Measurements from ENCODE around the gene KSR1.

The KSR1 gene

DNA sequence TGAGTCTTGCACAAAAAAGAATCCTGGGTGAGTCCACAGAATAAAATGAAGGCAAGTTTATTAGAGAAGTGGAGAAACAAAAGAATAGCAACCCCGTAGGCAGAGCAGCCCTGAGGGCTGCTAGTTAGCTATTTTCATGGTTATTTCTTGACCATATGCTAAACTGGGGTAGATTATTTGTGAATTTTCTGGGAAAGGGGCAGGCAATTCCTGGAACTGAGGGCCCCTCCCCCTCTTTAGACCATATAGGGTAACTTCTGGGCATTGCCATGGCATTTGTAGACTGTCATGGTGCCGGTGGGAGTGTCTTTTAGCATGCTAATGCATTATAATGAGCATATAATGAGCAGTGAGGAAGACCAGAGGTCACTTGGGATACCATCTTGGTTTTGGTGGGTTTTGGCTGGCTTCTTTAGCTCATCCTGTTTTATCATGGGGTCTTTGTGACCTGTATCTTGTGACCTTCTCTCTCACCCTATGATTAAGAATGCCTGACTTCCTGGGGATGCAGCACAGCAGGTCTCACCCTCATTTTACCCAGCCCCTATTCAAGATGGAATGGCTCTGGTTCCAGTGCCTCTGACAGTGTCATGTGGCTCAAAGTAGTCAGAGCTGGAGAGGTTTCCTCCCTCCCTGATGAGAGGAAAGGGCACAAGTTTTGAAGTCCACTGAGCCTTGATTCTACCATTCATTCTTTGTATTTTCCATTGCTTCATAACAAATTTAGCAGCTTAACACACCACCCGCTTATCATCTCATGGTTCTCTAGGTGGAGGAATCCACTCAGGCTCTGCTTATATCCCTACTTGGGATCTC, 119.1 kb downstream of the KSR1 start:
- H3K4me3 ChIP-seq (ENCODE audit: low read length): no peak overlapping the region
- TF ChIP-seq, protein P1, sequence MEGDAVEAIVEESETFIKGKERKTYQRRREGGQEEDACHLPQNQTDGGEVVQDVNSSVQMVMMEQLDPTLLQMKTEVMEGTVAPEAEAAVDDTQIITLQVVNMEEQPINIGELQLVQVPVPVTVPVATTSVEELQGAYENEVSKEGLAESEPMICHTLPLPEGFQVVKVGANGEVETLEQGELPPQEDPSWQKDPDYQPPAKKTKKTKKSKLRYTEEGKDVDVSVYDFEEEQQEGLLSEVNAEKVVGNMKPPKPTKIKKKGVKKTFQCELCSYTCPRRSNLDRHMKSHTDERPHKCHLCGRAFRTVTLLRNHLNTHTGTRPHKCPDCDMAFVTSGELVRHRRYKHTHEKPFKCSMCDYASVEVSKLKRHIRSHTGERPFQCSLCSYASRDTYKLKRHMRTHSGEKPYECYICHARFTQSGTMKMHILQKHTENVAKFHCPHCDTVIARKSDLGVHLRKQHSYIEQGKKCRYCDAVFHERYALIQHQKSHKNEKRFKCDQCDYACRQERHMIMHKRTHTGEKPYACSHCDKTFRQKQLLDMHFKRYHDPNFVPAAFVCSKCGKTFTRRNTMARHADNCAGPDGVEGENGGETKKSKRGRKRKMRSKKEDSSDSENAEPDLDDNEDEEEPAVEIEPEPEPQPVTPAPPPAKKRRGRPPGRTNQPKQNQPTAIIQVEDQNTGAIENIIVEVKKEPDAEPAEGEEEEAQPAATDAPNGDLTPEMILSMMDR (conservative IDR thresholded peaks at IDR 0.05; ENCODE audit: low read depth, low read length): no peak
- no peak for DNase-seq (ENCODE audit: low read depth)

DNA sequence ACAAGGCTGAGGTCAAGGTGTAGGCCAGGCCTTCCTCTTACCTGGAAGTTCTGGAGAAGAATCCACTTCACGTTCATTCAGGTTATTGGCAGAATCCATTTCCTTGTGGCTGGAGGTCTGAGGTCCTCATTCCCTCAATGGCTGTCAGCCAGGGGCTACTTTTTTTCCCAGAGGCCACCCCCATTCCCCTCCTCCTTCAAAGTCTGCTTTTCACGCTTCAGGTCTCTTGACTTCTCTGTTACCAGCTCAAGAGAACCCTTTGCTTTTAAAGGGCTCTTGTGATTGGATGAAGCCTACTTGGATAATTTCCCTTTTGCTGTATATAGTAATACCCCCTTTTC, 119.6 kb downstream of the KSR1 start:
- TF ChIP-seq, protein P1 (conservative IDR thresholded peaks at IDR 0.05; ENCODE audit: low read depth, low read length): no peak
- no peak overlapping the region for H3K4me3 ChIP-seq (ENCODE audit: low read length)
- no peak for DNase-seq (ENCODE audit: low read depth)

DNA sequence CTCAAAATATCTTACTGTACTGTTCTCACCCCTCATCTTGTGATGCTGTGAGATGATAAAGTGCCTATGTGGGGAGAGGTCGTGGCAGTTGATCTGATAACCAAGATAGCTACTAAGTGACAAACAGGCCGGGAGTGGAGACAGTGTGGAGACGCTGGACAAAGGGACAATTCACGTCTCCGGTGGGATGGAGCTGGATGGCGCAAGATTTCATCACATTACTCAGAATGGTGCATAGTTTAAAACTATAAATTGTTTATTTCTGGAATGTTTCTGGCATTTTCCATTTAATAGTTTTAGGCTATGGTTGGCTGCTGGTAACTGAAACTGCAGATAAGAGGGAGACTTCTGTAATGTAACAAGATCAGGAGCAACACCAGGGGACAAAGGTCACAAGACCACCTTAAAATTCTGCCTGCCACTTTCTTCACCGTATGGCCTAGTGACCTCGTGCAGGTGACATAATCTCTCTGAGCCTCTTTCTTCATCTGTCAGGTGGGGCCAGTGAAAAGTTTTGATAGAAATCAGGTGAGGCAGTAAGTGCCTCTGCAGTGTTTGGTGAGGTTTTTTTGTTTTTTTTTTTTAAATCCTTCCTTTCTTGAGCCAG, 120.3 kb downstream of the KSR1 start:
- DNase-seq (ENCODE audit: low read depth): no peak
- TF ChIP-seq, protein P1 (conservative IDR thresholded peaks at IDR 0.05; ENCODE audit: low read depth, low read length): no peak
- H3K4me3 ChIP-seq (ENCODE audit: low read length): no peak overlapping the region

DNA sequence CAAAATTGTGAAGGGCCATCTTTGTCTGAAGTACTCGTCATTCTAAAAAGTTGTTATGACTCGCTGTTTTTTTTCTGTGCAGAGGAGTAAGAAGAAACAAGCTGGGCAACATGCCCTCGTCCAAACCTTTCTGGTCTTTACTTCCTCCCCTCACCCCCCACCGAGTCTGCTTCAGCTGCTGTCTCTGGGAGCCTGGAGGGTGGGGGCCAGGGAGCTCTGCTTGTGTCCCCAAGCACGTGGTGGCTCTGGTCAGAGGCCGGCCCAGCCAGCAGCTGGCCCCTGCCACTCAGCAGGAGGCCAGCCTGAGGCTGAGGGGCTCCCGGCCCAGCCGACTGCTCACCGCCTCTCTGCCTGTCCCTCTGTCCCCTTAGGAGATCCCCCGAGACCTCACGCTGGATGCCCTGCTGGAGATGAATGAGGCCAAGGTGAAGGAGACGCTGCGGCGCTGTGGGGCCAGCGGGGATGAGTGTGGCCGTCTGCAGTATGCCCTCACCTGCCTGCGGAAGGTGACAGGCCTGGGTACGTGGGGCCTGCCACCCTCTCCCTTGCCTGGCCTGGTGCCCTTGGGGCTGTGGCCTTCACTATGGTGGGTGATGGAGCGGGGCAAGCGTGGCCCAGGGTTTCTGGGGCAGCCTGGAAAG, 121.0 kb downstream of the KSR1 start:
- TF ChIP-seq, protein P1 (conservative IDR thresholded peaks at IDR 0.05; ENCODE audit: low read depth, low read length): no peak
- no peak overlapping the region for H3K4me3 ChIP-seq (ENCODE audit: low read length)
- DNase-seq (ENCODE audit: low read depth): no peak

DNA sequence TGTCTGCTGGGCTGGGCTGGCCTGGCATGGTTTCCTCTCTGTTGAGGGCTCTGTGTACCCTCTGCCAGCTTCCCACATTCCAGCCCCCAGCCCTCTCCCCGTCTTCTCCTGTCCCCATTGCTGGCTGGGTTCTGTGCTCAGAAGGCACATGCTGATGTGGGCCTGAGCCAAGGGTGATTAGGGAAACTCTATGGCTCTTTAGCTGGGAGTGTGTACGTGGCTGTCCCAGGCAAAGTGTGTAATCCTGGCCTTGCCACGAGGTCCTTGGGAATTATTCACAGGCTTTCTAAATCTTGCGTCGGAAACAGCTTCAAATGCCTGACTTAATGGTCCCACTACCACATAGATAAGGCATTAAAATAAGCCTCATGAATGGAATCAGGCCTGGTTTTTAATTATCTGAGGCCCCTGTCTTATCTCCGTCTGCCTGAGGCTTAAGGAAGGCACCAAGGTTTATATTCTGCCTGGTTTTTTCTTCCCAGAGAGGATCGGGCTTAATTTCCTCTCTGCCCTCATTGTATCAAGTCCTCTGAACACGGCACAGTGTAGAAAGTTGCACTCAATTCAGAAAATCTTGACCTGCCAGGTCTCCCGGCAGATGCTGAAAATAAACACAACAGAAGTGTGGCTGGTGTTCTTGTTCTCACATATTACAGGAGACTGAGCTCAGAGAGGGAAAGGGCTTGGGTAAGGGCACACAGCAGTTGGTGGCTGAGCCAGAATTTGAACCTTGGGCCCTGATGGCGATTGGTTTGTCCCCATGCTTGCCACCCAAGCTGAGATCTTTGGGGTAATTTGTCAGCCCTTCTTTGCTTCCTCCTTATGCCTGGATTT, 121.9 kb downstream of the KSR1 start:
- H3K4me3 ChIP-seq (ENCODE audit: low read length): no peak overlapping the region
- DNase-seq (ENCODE audit: low read depth): peak; percentile 96
- TF ChIP-seq, protein P1 (conservative IDR thresholded peaks at IDR 0.05; ENCODE audit: low read depth, low read length): no peak

DNA sequence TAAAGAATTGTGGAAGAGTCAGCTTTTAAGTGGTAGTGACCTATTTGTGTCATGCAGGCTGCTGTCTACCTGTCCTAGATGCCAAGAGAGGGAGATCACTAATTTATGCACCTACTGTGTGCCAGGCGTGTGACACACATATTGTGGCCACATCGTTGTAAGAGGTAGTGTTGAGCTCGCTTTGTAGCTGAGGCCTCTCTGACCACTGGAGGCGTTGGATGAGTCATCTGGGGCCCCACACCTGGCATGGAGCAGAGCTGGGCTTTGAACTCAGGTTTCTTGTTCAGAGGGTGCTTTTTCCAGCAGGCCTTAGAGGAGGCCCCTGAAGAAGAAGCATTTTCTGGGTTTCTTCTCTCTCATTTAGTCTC, 122.5 kb downstream of the KSR1 start:
- no peak overlapping the region for H3K4me3 ChIP-seq (ENCODE audit: low read length)
- TF ChIP-seq, protein P1 (conservative IDR thresholded peaks at IDR 0.05; ENCODE audit: low read depth, low read length): no peak
- no peak for DNase-seq (ENCODE audit: low read depth)

Measured in retinal pigment epithelial cell (primary cell).